Renal cortical epithelial cell (primary cell): ENCODE measurements around the gene ADGRD1. TPM values are rescaled to one million over a fixed set of nuclear protein-coding genes. Genes with fewer than 3 reads are reported as not detected.

ENCODE experiments used
- DNase-seq: peaks from one replicate; pipeline ENCODE4 v3.0.0-alpha.2; 2011; ENCODE audit warnings: low read depth
- total RNA-seq: library from RNA; depleted of rRNA; stranded (reverse); fragments of >200 nt; gene quantifications from 2 replicates; pipeline ENCODE4 v1.2.3, GENCODE V29; 2014

Gene ADGRD1
- total RNA-seq, 1 donor from 2014 or later: 0.05 TPM

DNA sequence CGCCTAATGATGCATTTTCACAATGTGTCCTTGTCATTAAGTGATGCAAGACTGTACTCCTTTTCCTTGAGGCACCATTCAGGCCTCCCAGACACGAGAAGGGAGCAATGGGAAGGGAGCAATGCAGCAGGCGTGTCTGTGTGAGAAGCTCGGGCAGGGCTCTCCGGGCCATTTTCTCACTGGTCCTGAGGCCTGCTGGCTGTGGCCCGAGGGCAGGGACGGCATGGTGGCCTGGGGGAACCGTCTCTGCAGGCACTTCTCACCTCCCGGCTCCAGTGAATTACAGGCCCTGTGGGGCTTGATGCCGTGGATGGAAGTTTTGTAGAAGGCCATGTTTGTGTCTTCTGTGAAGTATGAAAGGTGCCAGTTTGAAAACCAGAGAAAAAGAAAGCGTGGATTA, 71.0 kb downstream of the ADGRD1 start:
- DNase-seq: no peak

DNA sequence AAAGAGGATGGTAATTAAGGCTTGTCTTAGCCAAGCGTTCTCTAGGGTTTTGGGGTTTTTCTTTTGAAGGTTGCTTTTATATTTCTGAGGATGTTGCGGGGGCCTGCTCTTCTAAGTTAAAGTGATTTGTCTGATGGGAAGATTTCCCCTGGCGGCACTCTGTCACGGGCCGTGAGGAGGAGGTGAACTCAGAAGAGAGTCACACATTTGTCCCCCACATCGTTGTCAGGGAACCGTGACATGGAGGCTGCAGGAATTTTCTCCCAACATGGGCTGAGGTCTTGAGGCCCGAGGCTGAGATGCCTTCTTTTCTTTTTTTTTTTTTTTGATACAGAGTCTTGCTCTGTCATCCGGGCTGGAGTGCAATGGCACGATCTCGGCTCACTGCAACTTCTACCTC, 71.5 kb downstream of the ADGRD1 start:
- DNase-seq: no peak

DNA sequence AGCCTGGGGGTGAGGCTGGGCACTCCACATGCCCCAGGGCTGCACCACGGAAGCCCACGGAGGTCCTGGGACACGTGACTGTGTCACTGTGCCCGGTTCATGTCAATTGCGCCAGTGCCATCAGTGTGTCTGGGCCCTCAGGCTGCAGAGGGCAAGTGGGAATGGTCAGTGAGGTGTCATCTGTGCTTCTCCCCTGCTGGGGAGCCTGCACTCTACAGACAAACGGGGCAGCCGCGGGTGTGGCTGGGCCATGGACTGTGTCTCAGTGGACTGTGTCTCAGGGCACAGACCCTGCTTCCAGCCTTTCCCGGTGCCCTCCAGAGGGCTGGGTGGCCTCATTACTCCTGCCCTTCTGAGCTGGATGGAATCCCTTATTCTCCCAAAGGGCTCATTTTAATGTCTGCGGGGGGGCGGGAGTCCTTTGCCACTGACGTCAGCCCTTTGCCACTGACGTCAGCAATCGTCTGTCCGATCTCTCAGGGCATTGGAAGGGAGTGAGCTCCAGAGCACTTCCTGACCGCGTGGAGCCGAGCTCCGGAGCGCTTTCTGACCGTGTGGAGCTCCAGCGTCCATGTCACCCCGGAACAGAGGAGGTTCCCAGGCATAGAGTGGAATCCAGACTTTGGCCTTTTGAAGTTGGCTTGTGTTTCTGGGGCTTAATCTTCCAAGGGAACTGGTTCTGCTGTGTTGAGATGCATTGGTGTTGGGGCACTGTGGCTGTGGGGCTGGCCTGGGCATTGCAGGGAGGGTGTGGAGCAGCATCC, 72.4 kb downstream of the ADGRD1 start:
- no peak for DNase-seq

DNA sequence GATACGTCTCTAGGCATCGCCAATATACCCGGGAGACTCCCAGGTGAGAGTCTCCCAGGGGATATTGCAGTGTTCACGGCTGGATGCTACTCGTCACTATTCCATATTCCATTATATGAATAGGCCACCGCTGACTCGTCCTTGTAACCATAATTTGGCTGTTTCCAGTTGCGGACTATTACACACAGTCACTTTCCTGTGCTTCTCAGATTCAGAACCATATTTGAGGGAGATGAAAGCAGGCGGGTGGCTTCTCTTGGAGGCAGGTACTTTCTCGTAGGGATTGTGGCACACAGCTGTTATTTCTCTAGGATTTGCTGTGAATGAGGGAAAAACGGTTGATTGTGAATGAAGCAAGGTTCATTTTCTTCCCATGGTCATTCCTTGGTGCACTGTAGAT, 73.0 kb downstream of the ADGRD1 start:
- no peak for DNase-seq

DNA sequence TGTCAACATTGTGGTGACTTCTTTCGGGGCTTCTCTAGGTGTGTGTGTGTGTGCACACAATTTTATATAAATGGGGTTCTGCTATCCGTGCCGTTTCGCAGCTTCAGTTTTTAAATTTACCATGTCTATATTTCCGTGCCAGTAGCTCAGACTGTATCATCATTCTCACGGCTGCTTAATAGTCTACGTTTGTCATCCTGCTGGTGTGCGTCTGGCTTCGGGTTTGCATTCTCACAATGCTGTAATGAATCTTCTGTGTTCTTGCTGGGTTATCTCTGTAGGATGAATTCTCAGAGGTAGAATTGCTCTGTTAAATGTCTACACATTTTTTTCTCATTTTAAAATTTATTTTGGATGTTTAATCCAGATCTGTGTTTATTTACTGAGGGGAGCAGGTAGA, 73.6 kb downstream of the ADGRD1 start:
- no peak for DNase-seq

DNA sequence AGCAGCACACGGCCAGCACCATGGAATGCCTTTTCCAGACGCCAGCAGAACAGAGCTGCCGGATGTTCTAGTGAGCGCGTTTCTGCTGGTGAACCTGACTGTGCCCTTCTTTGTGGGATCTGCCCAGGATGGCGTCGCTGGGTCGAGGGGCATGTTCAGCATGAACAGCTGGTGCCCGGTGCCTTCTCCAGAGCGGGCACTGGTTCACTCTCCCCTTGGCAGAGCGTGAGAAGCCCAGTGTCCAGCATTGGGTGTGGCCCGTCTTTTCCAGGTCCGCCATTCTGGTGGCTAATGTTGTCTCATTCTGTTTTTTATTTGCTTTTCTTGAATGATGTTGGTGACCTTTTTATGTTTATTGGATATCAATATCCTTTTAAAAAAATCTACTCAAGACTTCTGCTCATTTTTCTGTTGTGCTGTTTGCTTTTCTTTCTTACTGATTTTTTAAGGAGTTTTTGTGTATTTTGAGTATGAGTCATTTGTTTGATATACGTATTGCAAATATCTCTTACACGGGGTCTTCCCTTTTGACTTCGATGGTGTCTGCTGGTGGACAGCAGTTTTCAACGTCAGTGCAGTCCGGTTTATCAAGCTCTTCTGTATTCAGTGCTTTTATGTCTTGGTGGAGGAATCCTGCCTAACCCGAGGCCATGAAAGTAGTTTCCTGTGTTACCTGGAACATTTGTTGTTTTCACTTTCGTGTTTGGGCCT, 74.3 kb downstream of the ADGRD1 start:
- DNase-seq: no peak

DNA sequence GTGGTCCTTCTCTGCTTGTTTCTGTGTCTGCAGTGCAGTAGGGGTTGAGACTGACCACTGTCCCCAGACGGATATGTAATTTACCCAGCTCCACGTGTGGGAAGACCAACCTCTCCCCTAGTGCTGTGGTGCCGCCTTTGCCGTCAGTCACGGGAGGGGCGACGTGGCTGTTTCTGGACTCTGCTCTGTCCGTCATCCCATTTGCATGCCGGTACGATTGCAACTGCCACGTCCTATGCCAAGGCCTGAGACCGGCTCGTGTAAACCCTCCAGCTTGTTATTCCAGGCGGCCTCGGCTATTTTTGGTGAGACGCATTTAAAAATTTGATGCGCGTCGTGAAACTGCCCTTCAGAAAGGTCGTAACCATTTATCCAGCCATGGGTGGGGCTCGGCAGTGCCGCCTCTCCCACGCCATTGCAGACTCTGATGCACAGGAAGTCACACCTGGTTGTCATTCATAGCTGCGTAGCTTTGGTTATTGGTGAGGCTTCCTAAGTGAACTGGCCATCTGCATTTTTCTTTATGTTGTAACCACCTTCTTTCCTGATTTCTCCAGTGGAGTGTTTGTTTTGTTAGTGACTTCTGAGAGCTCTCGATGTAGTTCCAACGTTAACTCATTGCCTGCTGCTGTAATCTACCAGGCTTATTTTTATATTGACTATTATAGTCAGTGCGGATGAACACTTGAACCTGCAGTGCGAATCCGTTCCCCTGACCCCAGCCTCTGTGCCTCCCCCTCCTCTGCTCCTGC, 75.1 kb downstream of the ADGRD1 start:
- DNase-seq: no peak

DNA sequence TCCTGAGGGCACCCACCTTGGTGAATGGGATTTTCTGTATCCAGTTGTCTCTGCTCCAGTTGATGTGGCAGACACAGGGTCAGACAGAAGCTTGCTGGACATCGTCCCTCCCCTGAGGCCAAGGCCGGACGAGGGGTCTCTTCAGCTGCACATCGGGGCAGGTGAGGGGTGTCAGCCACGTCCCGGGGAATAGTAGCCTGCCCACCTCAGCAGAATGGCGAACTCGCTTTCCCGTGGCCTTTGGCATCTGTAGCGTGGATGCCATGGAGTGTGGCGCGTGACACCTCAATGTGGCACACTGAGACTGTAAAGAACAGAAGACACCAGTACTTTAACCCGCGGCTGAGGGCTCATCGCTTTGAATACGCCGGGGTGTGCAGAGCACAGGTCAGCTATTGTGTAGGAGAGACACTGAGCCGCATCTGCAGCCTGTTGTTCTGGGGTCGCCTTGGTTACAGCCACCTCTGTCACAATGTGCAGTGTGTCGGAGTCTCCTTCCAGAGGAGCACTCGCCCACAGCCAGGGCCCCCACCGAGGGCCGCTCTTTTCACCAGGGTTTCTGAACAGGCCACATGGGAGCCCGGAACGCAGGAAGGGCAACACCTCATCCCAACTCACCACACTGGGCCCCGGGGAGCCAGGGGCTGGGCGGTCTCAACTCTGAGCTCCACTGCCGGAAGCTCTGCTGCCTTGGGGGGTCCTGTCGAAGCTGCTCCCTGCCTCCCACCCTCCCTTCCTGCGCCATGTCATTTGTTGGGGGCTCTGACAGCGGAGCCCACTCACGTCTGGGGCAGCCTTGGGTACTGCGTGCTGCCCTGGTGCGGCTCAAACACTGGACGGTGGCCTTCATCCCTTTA, 77.0 kb downstream of the ADGRD1 start:
- no peak for DNase-seq

DNA sequence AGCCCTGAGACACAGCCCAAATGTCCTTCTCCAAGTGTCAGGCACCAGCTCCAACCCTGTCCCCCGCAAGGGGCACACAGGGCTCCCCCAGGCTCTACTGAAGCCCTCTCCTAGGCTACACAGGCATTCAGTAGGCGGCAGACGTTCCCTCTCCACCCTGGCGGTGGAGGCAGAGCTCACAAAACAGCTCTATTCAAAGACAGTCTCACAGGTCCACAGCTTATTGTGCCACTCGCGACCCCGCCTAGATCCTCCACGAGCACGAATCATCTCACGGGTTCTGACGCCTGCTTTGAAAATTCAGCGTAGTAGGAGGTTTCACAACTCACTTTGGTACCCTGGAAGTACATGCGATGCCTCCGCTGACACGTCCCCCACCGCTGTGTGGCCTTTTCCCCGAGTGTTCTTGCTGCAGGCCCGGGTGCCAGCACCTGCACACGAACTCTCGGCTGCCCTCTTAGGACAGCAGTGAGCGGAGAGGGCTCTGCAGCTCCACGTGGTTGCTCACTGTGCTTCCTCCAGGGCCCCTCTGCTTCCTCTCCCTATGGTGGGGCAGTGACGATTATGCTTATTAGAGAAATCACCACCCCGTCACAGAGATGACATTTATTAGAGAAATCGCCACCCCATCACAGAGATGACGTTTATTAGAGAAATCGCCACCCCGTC, 78.5 kb downstream of the ADGRD1 start:
- no peak for DNase-seq

DNA sequence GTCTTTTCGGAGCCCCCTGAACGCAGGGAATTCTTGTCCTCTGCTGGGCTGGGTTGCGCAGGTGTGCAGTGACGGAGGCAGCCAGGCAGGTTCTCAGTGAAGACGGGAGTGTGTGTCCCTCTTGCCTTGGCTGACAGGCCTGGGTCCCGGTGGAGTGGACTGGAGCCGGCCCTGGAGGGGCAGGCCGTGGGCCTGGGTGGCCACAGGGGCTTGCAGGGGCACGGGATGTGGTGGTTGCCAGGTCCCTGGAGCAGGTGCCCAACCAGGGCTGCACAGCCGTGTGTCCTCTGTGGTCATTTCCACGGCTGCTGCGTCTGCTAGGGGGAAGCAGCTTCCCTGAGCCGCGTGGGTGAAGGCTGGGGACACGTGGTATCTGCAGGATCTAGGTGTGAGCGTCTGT, 79.8 kb downstream of the ADGRD1 start:
- no peak for DNase-seq

DNA sequence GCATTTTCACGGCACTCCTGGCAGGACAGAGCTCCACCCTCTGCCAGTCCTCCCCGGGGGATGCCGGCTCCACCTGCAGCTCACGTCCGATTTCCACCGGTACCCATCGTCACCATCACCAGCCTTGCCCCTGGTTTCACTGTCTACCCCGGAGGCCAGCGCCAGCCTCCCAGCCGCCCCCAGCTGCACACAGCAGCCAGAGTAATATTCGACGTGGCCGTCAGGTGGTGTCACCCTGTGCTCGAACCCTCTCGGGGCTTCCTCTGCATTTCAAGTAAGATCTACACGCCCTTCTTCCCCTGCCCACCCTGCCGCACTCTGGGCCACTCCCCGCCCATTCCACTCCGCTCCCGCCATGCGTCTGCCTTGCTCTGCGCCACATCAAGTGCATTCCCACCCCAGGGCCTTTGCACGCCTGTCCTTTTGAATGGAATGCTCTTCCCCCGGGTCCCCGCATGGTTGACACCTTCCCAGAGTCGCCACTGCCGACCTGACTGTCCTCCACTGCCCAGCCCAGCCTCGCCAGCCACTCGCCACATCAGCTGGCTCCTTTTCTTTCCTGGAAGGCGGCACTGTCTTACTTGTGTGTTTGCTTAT, 80.3 kb downstream of the ADGRD1 start:
- no peak for DNase-seq

DNA sequence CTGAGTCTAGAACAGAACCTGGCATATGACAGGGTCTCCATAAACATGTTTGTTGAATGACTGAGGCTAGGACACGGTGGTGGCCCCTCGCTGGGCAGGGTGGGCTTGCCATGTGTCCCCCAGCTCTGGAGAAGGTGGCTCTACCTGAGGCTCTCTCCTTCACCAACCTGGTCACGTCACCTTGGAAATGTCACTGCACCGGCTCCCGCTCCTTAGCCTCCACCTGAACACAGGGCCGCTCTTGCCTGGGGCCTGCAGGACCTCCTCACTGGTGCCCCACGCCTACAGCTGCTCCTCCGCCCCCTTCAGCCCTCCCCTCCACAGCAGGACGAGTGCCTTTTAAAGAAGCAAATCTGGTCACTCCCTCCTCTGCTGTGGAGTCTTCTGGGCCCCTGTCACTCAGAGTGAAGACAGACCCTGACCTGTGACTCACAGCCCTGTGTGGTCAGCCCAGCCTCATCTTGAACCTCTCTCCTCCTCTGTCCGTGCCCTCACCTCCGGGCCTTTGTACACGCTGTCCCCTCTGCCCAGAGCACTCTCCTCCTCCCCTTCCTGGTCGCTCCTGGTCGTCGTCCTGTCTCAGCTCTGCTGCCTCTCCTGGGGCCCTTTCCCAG, 81.0 kb downstream of the ADGRD1 start:
- no peak for DNase-seq

DNA sequence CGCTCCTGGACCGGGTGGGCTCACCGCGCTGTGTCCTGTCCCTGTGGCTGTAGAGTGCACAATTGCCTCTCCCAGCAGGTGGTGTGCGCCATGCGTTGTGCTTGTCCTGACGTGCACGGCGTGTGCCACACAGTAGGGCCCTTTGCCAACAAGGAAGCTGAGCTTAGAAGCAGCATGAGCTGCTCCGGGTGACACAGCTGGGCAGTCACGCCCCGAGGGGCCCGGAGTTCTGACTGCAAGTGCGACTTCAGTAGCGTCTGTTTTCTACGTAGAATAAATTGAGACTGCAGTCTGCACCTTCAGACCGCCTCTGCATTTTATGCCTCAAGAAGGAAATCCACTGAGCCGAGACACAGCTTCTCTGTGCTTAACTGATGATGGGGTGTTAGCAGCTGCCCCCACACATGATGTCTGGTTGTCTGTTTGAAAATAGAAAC, 81.6 kb downstream of the ADGRD1 start:
- no peak for DNase-seq

DNA sequence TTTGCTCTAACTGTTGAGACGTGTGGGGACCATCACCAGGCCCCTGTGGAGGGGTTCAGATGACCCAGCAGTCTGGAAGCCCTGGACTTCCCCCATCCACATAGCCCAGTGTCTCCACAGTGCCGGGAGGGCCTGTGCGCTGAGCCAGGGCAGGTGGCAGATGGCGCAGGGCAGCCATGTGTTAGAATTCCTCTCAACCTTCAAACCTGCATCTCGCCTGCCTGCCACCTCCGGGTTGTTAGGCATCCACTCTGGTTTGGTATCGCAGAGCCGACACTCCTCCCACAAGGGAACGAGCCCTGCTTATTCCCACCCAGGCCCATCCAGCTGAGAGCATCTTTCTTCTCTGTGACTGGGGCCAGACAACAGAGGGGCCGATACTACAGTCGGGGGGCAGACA, 84.5 kb downstream of the ADGRD1 start:
- no peak for DNase-seq

DNA sequence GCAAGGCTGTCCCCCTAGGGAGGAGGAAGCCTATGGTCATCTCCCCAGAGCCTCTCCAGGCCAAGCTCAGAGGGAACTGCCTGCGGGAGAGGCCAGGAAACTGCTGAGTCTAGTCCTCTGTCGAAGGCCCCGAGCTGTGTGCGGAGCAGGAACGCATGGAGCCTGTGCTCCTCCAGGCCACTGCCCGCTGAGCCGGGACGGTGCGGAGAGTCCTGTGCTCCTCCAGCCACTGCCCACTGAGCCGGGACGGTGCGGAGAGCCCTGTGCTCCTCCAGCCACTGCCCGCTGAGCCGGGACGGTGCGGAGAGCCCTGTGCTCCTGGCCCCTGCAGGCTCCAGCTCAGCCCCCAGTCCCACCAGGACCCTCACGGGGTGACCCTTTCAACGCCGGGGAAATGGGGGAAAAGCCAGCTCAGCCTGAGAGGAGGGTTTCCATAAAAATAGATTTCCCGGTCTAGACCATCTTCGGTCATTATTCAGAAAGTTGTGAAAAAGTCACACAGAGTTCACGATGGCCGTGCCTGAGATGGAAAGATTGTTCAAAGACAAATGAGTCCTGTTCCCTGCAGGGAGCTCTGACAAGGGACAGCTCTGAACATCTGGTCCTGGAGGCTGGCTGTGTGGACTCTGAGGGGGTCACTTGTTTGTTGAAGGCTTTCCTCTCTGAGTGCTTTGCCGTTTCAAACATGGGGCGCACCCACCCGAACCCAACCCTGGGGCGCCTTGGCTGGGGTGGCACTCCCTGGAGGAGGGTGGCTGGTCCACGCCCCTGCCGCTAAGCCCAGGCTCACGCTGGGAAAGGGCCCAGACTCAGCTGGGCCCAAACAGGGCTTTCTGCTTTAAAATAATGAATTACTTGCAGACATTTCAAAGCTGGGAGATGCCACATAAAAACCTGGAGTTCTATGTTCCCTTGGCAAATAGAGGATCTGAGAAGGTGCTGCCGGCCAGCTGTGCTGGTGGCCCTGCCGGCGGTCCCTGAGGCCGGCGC, 85.5 kb downstream of the ADGRD1 start:
- DNase-seq: no peak

DNA sequence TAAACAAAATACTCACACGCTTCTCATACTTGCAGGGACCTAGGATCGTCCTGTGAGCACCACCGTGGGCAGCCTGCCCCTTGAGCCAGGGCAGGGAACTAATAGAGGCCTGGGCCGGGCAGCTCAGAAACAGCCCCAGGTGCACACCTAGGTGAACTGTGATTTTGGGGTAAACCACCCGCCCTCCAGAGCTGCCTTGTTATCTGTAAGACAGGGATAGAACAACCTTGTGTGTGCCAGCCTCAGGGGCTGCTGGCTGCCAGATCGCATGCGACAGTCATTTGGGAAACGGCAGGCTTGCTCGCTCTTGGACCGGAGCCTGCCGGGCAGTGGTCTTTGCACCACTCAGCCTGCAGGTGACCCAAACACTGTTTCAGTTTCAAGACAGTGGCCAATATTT, 86.8 kb downstream of the ADGRD1 start:
- no peak for DNase-seq

DNA sequence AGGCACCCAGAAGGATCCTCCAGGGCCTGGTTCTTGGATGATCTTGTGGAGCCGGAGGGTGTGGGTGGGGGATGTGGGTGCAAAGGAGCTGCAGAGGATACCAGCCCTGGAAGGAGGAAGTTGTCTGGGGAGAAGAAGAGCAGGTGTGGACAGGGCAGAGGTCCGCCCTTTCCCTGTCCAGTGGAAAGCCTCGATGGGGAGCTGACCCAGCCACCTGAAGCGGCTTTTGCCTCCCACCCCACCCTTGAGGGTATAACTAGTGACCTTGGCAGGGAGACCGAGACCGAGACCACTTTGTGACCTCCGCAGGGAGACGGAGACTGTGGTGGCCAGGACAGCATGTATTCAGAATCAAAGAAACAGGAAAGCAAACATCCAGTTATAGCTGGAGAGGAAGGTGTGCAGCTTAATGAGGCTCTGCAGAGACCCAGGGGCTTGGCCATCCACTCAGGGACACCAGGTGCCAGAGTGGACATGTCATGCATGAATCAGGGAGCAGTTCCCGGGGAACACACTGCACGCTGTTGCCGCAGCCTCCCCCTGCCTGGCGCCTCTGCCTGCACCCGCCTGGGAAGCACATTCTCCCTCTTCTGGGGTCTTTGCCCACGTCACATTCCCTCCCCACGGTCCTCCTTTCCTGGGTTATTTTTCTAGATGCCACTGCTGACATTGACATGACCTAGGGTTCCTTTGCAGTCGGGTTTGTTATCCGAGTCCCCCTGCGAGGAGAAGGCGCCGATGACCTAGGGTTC, 87.7 kb downstream of the ADGRD1 start:
- DNase-seq: no peak
